Kasumi-1 (cell line): Measurements from ENCODE around the gene TRPC6.

Experiments used
- DNase-seq, 2 experiments: peaks; one replicate each; lab custom pipeline; 2025; lab: John Stamatoyannopoulos, UW

TRPC6 gene

DNA sequence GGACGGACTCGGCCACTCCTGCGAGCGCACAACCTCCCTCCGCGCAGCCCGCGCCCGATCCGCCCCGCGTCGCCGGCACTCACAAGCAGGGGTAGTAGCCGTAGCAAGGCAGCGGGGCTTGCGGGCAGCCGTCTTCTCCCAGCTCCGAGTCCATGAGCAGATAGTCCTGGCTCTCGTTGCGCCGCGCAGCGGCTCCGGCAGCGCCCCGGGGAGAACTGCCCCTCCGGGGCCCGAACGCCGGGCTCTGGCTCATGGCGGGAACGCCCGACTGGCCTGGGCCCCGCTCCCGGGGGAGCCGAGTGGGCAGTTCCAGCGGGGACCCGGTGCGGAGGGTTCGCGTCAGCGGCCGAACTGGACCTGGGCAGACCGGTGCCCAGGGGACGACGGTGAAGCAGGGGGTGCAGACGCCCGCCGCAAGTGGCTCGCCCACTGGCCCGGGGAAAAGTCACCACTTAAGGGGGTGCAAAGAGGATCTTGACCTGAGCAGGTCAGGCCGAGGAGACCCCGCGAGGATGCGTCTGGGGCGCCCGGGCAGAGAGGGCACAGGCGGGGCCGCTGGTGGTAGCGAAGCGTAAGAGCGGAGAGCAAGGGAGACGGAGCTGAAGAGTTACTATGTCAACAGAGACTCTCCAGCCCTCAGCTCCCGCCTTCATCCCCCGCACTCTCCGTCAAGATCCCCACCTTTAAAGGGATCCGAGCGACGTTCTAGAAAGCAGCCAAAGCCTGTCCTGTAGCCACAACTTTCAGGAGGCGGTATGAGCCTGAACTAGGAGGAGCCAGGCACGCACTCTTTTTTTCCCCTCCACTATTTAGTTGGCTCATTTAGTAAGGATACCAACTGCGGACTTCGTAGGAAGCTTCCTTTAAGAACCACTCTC is at the start of gene TRPC6:
Gene TRPC6 (minus strand): TSS at position 757 of the 878 bp plus-strand sequence. CDS start 504 bp downstream, at position 253.
- DNase-seq, result no peak

DNA sequence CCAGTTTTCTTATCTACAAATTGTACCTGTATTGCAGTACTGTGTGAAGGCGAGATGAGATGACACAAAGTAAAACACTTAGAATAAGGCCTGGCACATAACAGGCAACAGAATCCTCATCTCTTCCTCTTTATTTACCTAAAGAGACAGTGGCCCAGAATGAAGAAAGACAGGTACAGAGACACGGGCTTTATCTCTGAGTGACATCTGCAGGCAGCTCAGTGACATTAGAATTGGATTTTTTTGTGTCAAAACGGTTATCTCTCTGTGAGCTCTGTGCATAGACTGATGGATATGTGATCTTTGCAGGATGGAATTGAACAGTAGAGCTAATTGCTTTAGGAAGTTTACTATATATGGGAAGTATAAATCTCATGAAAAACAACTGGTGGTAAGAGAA is 36.2 kb upstream of the TRPC6 start:
- no peak for DNase-seq

DNA sequence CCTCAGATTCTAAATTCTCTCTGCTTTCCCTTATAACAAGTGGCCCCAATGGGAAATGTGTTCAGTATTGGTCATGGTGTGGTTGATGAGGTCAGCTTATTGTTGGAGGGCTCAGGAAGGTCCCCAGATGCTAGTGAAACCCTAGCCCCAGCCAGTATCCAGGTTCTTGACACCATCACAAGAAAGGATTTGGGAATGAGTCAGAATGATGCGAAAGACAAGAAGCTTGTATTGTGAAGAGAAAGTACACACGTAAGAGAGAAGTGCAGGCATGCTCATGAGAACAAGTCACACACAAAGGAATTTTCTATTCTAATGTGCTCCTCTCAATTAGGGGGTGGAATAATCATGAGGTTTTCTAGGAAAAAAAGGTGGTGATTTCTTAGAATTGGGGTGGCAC is 34.9 kb upstream of the TRPC6 start:
- no peak for DNase-seq

DNA sequence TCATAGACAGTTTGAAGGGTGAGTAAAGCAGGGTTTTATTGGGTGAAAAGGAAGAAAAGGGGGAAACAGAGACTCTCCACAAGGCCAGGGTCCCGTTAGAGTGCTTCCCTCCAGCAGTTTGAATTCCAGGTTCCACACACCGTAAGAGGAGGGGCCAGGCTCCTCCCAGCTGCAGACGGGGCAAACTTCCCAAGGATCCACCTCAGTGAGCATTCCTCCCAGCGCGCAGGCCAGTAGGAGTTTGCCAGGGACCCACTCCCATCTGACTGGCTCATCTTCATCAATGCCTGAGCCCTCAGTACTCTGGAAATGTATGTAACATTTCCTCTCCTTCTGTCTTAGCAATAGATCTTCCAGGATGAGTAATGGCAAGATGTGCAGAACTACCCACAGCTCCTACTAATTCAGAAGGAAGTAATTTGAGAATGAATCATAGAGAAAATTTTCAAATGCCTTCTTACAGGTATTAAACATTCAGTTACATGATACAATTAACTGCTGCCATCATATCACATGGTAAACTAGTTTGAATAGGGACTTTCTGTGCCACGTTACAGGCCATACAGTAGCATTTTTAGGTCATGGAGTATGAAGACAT is 34.0 kb upstream of the TRPC6 start:
- DNase-seq, result no peak

DNA sequence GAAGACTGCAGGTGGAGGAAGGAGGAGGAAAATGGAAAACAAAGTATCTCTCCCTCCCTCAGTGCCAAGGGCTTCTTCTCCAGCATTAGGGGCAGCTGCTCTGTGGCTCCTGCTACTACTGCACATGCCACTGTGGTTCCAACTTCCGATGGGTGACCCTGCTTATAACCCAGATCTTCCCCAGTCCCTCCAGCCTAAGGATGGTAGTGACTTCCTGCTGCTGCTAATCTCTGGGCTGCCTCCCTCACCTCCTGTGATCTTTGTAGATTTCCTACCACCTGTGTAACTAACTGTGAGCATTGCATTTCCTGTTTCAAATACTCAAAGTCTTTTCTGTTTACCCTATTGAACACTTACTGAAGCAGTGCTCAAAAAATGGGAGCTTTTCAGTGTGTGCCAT is 28.7 kb upstream of the TRPC6 start:
- DNase-seq, result no peak

DNA sequence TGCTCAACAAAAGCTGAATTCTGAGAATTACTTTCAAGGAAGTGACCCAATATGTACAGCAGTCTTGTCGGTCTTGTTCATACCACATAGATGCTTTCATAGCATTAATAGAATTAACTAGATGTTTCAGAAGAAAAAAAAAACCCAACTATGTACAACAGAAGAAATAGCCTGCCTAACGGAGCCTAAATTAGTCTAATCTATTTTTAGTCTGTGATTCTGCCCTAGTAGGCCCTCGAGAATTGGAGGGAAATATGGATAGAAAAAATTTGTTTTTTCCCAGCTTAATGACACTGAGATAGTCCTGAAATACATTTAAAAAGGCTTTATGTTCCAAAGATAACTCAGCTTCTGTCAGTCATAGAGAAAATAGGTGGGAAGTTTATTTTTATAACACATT is 17.1 kb upstream of the TRPC6 start:
- no peak for DNase-seq

DNA sequence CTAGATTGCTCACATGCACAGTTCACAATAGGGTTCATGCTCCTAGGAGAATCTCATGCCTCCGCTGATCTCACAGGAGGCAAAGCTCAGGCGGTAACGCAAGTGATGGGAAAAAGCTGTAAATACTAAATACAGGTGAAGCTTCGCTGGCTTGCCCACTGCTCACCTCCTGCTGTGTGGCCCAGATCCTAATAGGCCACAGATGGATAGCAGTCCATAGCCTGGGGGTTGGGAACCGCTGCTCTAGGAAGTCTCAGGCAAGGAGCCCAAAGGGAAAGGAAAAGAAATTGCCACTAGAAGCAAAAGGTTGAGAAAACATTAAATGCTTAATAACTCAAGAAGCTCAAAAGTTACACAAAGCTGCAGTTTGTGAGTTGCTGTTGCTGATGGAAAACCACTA is 3.2 kb upstream of the TRPC6 start:
- DNase-seq, result no peak

DNA sequence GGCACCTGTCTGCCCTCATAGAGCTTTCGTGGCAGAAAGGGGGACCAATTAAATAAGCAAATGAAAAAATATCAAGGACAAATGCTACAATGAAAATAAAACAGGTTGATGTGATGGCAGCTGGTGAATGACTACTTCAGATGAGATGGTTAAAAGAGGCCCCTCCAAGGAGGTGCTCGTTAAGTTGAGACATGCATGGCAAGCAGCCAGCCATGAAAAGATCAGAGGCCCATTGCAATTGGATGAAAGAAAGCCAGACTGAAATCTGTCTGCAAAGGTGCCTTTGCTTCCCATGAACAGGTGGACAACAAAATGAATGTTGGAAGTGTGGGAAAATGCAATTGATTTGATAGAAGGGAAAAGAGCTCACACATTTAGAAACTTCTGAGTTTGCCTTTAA is 848 bp upstream of the TRPC6 start:
- DNase-seq, result no peak

DNA sequence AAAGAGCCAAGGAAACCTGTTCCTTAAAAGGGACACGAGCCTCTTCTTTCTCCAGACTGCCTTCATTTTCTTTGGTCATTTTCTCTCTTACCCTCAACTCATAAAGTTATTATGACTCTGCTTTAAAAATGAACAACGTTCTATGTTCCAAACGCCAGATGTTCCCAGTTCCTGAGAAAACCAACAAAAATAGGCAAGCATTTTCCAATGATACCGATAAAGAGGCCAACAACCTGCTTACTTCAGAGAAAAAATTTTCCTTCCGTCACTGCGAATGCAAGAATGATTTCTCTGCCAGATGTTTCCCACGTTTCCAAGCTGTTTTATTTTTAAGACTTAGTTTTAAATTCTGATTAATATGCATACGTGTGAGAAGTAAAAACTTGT is 315 bp upstream of the TRPC6 start:
- DNase-seq, result no peak

DNA sequence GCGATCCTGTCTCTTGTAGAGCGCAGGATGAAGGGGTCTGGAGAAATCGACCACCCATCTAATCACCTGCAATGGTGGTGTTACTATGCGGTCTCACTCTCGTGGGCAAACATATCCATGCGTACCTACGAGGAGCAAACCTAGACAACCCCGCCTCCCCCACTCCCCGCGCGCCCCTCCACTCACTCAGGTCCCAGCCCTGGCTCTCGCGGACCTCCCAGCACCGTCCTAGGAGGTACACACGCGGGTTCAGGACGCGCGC is 887 bp downstream of the TRPC6 start:
- no peak for DNase-seq

DNA sequence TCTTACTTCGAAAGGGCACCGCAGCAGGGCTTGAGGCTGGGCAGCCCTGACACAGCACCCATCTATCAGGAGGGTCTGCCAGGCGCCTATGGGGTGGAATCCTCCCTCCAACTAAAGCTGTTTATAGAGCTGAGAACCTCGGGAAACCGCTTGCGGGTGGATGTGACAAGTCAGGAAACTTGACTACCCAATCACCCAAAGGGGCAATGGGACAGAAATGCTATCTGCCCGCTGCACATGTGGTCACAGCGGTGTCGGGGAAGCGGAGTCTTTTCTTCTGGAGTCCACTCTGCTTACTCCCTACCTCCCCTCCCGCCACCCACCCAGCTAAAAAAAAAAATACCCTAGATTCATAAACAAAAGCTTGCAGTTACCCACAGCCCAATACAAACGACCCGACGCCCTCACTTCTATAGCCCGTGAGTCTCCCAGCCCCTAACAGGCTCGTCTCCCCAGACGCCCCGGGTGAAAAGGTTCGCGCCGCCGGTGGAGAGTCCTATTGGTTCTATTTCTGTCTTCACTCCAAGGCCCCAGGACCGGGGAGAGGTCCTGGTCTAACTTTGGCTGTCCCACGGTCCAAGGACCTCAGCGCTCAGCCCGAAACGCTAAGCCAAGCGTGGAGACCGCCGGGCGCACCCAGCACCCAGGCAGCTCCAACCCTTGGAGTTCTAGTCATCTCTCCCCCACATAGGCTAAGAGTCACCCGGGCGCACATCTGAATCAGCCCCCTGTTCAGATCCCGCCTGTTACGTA is 1.4 kb downstream of the TRPC6 start:
- DNase-seq, result no peak

DNA sequence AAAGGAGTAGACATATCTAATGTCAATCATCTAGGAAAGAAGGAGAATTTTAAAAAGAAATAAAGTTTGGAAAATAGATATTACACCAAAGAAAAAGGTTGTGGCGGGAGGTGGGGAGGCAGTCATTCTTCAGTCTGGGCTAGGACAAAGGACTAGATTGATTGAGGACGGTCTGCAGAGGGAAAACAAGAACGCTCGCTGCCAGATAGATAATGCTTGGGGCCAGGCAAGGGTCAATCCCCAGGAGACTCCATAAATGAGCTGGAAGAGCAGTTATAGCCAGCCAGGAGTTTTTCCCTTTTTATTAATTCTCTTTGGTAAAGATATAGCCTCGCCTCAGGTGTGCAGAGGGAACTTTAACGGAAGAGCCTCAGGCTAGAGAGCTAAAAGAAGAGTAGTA is 6.3 kb downstream of the TRPC6 start:
- DNase-seq, result no peak

DNA sequence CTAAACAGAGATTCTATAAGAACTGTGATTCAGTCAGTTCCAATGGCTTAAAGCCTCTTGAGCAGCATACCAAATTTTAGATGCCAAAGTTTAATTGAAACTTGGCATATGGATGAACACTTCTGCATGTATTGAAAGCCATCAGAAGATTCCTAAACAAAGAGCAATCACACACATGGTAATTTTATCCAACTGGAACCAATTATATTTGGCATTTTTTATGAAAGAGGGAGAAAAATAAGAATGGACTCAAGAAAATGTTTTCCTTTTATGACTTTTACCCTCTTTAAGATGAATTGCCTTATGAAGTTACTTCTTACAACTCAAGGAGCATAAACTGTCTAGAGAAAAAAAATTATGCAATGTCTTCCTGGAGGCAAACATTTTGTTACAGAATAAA is 7.4 kb downstream of the TRPC6 start:
- DNase-seq, result no peak

DNA sequence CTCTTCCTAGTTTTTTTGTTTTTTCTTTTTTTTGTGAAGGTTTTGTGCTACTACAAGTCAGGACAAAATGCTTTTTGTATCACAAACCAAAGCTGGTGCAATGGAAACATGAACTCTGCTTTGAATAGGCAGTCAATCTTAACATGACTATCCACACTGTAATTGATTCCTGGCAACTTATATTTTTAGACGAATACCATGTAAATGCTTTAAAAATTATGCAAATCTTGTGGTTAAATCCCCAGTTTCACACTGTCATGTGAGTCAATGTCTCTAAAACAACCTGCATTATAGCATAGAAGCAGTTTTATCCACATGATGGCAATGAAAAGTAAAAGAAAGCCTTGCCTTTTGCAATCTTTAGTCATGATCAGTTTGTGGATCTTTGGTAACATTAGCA is 8.9 kb downstream of the TRPC6 start:
- no peak for DNase-seq

DNA sequence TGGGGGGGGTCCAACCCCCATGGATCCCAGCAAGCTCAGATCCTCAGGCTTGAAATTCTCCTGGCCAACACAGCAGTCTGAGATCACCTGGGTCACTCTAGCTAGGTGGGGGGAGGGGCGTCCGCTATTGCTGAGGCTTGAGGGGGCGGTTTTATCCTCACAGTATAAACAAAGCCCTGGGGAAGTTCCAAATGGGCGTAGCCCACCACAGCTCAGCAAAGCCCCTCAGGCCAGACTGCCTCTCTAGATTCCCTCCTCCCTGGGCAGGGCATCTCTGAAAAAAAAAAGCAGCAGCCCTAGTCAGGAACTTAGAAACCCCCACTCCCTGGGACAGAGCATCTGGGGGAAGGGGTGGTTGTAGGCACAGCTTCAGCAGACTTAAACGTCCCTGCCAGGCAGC is 16.7 kb downstream of the TRPC6 start:
- no peak for DNase-seq

DNA sequence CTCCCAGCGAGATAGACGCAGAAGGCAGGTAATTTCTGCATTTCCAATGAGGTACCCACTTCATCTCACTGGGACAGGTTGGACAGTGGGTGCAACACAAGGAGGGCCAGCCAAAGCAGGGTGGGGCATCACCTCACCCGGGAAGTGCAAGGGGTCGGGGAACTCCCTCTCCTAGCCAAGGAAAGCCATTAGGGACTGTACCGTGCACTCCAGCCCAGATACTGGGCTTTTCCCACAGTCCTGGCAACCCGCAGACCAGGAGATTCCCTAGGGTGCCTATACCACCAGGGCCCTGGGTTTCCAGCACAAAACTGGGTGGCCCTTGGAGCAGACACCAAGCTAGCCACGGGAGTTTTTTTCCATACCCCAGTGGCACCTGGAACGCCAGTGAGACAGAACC is 17.2 kb downstream of the TRPC6 start:
- DNase-seq, result no peak

DNA sequence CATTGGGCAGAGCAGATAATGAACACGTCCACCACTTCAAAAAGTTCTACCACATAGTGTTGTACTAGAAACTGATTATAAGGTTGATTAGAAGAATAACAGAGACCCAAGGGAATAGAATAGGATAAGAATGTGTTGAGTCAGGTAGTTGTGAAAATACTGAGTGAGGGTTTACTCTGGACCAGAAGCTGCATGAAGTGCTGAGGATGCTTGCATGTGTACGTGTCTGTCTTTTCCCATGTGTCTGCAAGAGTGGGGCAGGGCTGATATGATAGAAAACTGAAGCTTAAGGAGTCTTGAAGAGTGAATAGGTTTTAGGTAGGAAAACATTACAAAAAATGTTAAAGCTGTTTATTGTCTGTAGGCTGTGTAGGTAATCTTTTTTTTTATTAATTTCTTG is 20.6 kb downstream of the TRPC6 start:
- no peak for DNase-seq

DNA sequence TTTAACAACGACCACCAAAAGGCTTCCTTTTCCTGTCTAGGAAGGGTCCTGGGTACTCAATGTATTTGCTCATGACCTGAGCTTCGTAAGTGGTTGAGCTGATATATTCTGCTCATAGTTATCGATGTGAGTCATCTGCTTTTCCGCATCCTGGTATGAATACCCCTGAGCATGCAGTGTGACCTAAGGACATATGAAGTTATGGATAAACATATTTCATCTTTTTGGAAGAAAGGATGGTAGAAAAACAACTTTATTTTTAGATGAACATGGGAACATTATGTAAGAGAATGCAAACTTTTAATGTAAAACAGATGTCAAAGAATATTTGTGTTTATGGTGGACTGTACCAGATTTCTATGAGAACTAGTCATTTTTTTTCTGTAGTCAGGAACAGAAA is 28.4 kb downstream of the TRPC6 start:
- DNase-seq, result no peak

DNA sequence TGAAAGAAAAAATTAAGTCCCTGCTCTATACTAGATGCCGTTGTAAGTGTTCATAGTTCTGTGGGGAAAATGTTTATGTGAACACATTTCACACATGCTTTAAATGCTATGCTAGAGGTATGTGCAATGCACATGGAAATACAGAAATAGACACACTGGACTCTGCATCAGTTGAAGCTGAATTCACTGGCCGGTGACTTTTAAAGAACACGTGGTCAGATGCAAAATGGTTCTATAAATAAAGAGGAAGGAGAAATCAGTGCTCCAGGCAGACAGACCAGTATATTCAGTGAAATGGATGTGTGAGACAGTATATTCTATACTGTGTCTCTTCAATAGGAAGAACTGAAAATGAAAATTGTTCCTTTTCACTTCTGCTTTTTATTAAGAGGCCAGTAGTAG is 29.9 kb downstream of the TRPC6 start:
- no peak for DNase-seq

DNA sequence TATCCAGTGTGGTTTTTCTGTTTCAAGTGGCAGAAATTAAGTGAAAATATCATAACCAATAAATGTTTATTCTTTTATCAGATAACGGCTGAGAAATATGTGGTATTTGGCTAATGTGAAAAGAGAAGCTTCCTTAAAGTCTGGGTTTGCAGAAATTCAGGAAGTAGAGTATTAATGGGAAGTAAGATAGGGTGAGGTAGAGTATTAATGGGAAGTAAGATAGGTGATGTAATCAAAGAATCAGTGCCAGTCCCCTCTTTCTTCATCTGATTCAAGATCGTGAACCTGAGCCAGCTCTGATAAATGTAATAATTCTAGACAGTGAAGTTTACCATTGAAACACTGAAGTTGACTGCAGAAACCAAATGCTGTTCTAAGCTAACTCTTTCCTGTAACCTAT is 30.9 kb downstream of the TRPC6 start:
- no peak for DNase-seq

DNA sequence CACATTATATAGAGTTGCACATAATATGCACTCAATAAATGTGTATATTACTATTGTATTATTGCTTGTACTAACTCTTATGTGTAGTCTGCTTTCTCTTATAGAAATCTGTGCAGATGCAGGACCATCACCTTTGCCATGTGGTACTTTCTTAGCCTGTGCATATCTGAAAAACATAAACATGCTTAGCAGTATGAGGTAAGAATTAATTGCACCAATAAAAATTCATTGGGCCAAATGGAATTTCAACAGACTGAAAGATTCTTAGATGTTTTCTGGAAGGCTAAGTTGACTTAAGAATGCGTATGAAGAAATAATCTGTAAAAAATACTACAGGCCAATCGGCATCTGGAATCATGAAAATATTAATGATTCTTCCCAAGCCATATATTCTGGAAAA is 55.3 kb downstream of the TRPC6 start:
- DNase-seq, result no peak

DNA sequence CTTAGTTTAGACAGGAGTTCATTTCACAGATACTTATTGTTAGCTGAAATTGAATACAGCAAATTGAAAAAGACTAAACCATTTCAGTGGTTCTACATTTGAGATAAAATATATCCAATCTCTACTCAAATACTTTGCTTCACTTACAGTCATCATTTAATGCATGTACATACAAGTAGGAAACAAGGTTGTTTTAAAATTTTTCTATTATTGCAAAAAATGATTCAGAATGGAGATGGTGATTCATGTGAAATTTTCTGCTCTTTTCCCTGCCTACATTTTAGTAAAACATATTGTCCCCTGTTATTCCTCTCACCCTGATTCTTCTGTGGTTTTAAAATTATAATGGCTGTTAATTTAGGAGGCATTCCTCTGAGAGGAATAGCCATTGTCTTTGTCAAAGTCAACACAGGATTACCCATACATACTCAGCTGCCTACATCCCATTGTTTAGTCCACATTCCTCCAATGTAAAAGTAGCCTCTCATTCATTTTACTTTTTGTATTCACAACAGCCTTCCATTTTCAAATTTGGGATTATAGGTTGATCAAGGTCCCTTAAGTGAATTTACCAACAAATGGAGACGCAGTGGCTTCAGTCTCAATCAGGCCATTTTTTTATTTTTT is 60.1 kb downstream of the TRPC6 start:
- DNase-seq, result no peak

DNA sequence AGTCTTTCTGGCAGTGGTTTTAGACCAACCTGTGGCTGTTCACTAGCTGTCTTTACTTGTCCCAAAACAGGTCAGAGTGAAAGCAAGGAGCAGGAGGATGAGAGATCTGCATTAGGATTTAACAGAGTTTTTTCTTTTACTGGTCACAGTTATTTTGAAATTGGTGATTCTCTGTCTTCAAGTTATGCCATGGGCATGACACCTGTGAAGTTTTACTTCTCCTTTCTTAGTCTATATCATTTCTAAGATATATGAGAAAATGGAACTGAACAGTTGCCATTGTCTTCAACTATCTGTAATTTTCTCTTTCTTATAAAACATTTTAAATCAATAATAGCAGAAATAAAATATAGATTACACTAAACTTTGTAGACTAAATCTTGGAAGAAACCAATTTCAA is 60.6 kb downstream of the TRPC6 start:
- no peak for DNase-seq
